Natural killer cell (primary cell): ENCODE results near the gene RRP15. TPM values are rescaled to one million over a fixed set of nuclear protein-coding genes. Genes with fewer than 3 reads are reported as not detected.

ENCODE experiments used
- ATAC-seq, 3 donors: fragments of 150-1000 bp in 2 of 3; fragments of 200-7000 bp in 1 of 3; cut with Tn5 transposase; 1 replicate in 1 of 3; 2 replicates in 2 of 3; pipeline ENCODE4 v1.10.0; 2021; ENCODE audit warnings: mild to moderate bottlenecking in 2 of 3, moderate library complexity in 2 of 3
- DNase-seq, 2 donors: peaks; one replicate each; pipeline versions ENCODE4 v3.0.0 to v3.0.0-alpha.2; 2013 to 2021; ENCODE audit warnings: mixed read lengths in 1 of 2
- H3K27ac ChIP-seq: one replicate; pipeline ENCODE4 v1.5.1; 2013; ENCODE audit warnings: mild to moderate bottlenecking, low read length
- H3K27me3 ChIP-seq: one replicate; pipeline ENCODE4 v1.6.1; 2013; ENCODE audit warnings: low read length; ENCODE audit not compliant: control insufficient read depth, insufficient read depth
- H3K36me3 ChIP-seq: one replicate; pipeline ENCODE4 v1.6.1; 2013; ENCODE audit warnings: low read length; ENCODE audit not compliant: control insufficient read depth, insufficient read depth
- H3K4me1 ChIP-seq: one replicate; pipeline ENCODE4 v1.6.1; 2013; ENCODE audit warnings: low read length; ENCODE audit not compliant: control insufficient read depth, insufficient read depth
- H3K4me3 ChIP-seq: one replicate; pipeline ENCODE4 v1.5.1; 2013; ENCODE audit warnings: low read length
- H3K9me3 ChIP-seq: one replicate; pipeline ENCODE4 v1.6.1; 2013; ENCODE audit warnings: low read length; ENCODE audit not compliant: control insufficient read depth, insufficient read depth
- H3K27ac Mint-ChIP-seq, 2 donors: one replicate each; pipeline ENCODE4 v1.8.0; 2022; ENCODE audit warnings: mild to moderate bottlenecking in 2 of 2, mixed read lengths in 2 of 2, moderate library complexity in 1 of 2
- H3K27me3 Mint-ChIP-seq, 2 donors: one replicate each; pipeline ENCODE4 v1.8.0; 2022; ENCODE audit warnings: low read depth in 2 of 2, mixed read lengths in 2 of 2
- H3K36me3 Mint-ChIP-seq: one replicate; pipeline ENCODE4 v1.8.0; 2022; ENCODE audit warnings: mixed read lengths
- H3K4me1 Mint-ChIP-seq, 2 donors: one replicate each; pipeline ENCODE4 v1.8.0; 2022; ENCODE audit warnings: mixed read lengths in 2 of 2
- H3K4me3 Mint-ChIP-seq: one replicate; pipeline ENCODE4 v1.8.0; 2022; ENCODE audit warnings: mild to moderate bottlenecking, moderate library complexity, mixed read lengths
- H3K9me3 Mint-ChIP-seq, 2 donors: one replicate each; pipeline ENCODE4 v1.8.0; 2022; ENCODE audit warnings: mixed read lengths in 2 of 2
- CTCF ChIP-seq: fragments of 200-600 bp; IDR thresholded peaks from one replicate; pipeline ENCODE4 v1.8.0; 2022; ENCODE audit warnings: antibody characterized with exemption
- WGBS: methylation state at CpG from one replicate; pipeline ENCODE4 v1.1.7; 2013; ENCODE audit warnings: missing lambda C conversion rate; ENCODE audit not compliant: insufficient coverage; 5-methylcytosine and 5-hydroxymethylcytosine counted together
- intact Hi-C: fragments of 100-400 bp; cut with micrococcal nuclease; formaldehyde crosslinking; loops from one replicate; pipeline ENCODE4 v1.14.2; 2022
- total RNA-seq, 4 donors: library from RNA; stranded (reverse); fragments of 120-200 nt in 1 of 4; gene quantifications; one replicate each; pipeline versions ENCODE4 v1.2.3 to v1.2.4, GENCODE V29; 2013 to 2022

Gene RRP15
- total RNA-seq, 3 donors from 2014 or later (not counting 1 experiment from before 2014, with no cell fraction given) = 9.2 to 15.3 (median 13.3) TPM

GRCh38 chr1:218366322-218367052 is 81.4 kb downstream of the RRP15 start:
- ATAC-seq (no peak), DNase-seq (no peak)
- no peak overlapping the region for H3K27ac ChIP-seq
- H3K9me3 Mint-ChIP-seq = no peaks in the 10 kb centered on the region
- no peak overlapping the region for H3K27ac Mint-ChIP-seq
- no peak overlapping the region for H3K4me3 ChIP-seq
- no peak overlapping the region for H3K4me3 Mint-ChIP-seq
- H3K36me3 Mint-ChIP-seq = no peaks in the 10 kb centered on the region
- H3K4me1 Mint-ChIP-seq = no peaks in the 10 kb centered on the region
- no peaks in the 10 kb centered on the region for H3K36me3 ChIP-seq
- no peaks in the 10 kb centered on the region for H3K27me3 Mint-ChIP-seq
- H3K27me3 ChIP-seq = no peaks in the 10 kb centered on the region
- intact Hi-C loops = no loop called here
- no peak for TF ChIP-seq CTCF
- no peaks in the 10 kb centered on the region for H3K9me3 ChIP-seq
- H3K4me1 ChIP-seq = no peaks in the 10 kb centered on the region
- 87% methylated on average over 4 of the region's 5 CpGs for WGBS

- Histone ChIP-seq H3K27ac (no peak overlapping the region), H3K36me3 (no peaks in the 10 kb centered on the region), H3K9me3 (no peaks in the 10 kb centered on the region), H3K4me1 (no peaks in the 10 kb centered on the region), H3K27me3 (no peaks in the 10 kb centered on the region), H3K4me3 (no peak overlapping the region)
- no peak for DNase-seq
- 85% methylated on average over 4 of the region's 4 CpGs for WGBS
- Mint-ChIP-seq H3K9me3 (no peaks in the 10 kb centered on the region), H3K36me3 (no peaks in the 10 kb centered on the region), H3K4me3 (no peak overlapping the region), H3K27me3 (no peaks in the 10 kb centered on the region), H3K27ac (no peak overlapping the region), H3K4me1 (no peaks in the 10 kb centered on the region)
- ATAC-seq = no peak
- intact Hi-C loops = no loop called here
- TF ChIP-seq CTCF = no peak
These were observed 82.0 kb downstream of the RRP15 start for GRCh38 chr1:218367118-218367517.

- H3K27ac ChIP-seq = no peak overlapping the region
- H3K27me3 Mint-ChIP-seq = no peaks in the 10 kb centered on the region
- H3K4me1 ChIP-seq = no peaks in the 10 kb centered on the region
- WGBS = 80% methylated on average over 7 of the region's 7 CpGs
- H3K9me3 Mint-ChIP-seq = no peaks in the 10 kb centered on the region
- H3K9me3 ChIP-seq = no peaks in the 10 kb centered on the region
- no peak for TF ChIP-seq CTCF
- ATAC-seq (no peak), DNase-seq (no peak)
- no peaks in the 10 kb centered on the region for H3K36me3 Mint-ChIP-seq
- H3K4me3 ChIP-seq = no peak overlapping the region
- intact Hi-C loops = no loop called here
- H3K4me1 Mint-ChIP-seq = no peaks in the 10 kb centered on the region
- H3K4me3 Mint-ChIP-seq = no peak overlapping the region
- no peak overlapping the region for H3K27ac Mint-ChIP-seq
- H3K36me3 ChIP-seq = no peaks in the 10 kb centered on the region
- no peaks in the 10 kb centered on the region for H3K27me3 ChIP-seq
These were observed 83.6 kb downstream of the RRP15 start for GRCh38 chr1:218368686-218369085.
